Suprapubic skin (tissue), 4 donors: Measurements from ENCODE around the gene CREB5. TPM values are rescaled to one million over a fixed set of nuclear protein-coding genes. Genes with fewer than 3 reads are reported as not detected.

ENCODE experiments used
- DNase-seq, 2 donors: peaks; one replicate each; pipeline ENCODE4 v3.0.0-alpha.2; 2019; ENCODE audit warnings: low spot score in 2 of 2
- H3K27ac ChIP-seq: fragments of 200-600 bp; sonication (generic); one replicate; pipeline ENCODE4 v1.5.1; 2019
- H3K27me3 ChIP-seq: fragments of 200-600 bp; sonication (generic); one replicate; pipeline ENCODE4 v1.5.1; 2019
- H3K36me3 ChIP-seq: fragments of 200-600 bp; sonication (generic); one replicate; pipeline ENCODE4 v1.5.1; 2019
- H3K4me1 ChIP-seq: fragments of 200-600 bp; sonication (generic); one replicate; pipeline ENCODE4 v1.5.1; 2019
- H3K4me3 ChIP-seq: fragments of 200-600 bp; sonication (generic); one replicate; pipeline ENCODE4 v1.5.1; 2019; ENCODE audit warnings: mild to moderate bottlenecking
- H3K9me3 ChIP-seq: fragments of 200-600 bp; sonication (generic); one replicate; pipeline ENCODE4 v1.5.1; 2019
- EP300 ChIP-seq: sonication (generic); formaldehyde crosslinking; IDR thresholded peaks from one replicate; pipeline ENCODE4 v1.6.1; 2017; ENCODE audit warnings: antibody characterized with exemption
- POLR2A ChIP-seq, 2 donors: fragments of 450-650 bp; IDR thresholded peaks; one replicate each; pipeline ENCODE4 v1.6.1; 2017; ENCODE audit warnings: antibody characterized with exemption in 2 of 2, mild to moderate bottlenecking in 2 of 2, moderate library complexity in 2 of 2
- POLR2AphosphoS5 ChIP-seq, 3 donors: sonication (generic); formaldehyde crosslinking; IDR thresholded peaks; one replicate each; pipeline ENCODE4 v1.6.1; 2017; ENCODE audit warnings: antibody characterized with exemption in 3 of 3
- WGBS: methylation state at CpG from one replicate; pipeline ENCODE4 v1.1.5; 2018; 5-methylcytosine and 5-hydroxymethylcytosine counted together
- total RNA-seq, 4 donors: library from RNA; depleted of rRNA; stranded (reverse); fragments of >200 nt; gene quantifications; one replicate each; pipeline ENCODE4 v1.1.0, GENCODE V29; 2016
- TF ChIP-seq, protein P1 (sequence below), 2 donors: fragments of 200-600 bp in 1 of 2; fragments of 450-650 bp in 1 of 2; sonication (generic) in 1 of 2; IDR thresholded peaks; one replicate each; pipeline ENCODE4 v1.5.1; 2016 to 2019; ENCODE audit warnings: antibody characterized with exemption in 2 of 2, mild to moderate bottlenecking in 1 of 2, moderate library complexity in 1 of 2

The CREB5 gene
- total RNA-seq, 4 donors from 2014 or later = 6.2 to 12.1 (median 10.0) TPM

DNA sequence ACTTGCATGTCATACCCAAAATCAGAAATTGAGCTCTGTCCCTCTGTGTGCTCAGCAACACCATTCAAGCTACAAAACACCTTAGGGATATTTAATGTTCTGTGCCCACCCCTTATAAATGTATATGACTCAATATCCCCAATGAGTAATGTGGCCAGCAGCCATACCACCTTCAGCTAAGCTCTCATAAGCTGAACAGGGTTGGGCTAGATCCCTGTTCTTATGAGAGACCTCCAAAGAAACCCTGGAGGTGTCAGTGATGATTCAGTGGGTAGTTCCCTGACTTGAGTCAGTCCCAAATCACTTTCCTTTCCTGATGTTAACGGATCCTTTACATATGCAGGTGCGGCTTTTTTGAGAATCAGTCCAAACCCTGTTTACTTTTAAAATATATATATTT, 253.8 kb downstream of the CREB5 start:
- no peaks in the 10 kb centered on the region for H3K27me3 ChIP-seq
- TF ChIP-seq POLR2AphosphoS5 (IDR thresholded peaks at IDR 0.05) (no peak), EP300 (no peak), POLR2A (IDR thresholded peaks at IDR 0.05) (no peak)
- TF ChIP-seq, protein P1, sequence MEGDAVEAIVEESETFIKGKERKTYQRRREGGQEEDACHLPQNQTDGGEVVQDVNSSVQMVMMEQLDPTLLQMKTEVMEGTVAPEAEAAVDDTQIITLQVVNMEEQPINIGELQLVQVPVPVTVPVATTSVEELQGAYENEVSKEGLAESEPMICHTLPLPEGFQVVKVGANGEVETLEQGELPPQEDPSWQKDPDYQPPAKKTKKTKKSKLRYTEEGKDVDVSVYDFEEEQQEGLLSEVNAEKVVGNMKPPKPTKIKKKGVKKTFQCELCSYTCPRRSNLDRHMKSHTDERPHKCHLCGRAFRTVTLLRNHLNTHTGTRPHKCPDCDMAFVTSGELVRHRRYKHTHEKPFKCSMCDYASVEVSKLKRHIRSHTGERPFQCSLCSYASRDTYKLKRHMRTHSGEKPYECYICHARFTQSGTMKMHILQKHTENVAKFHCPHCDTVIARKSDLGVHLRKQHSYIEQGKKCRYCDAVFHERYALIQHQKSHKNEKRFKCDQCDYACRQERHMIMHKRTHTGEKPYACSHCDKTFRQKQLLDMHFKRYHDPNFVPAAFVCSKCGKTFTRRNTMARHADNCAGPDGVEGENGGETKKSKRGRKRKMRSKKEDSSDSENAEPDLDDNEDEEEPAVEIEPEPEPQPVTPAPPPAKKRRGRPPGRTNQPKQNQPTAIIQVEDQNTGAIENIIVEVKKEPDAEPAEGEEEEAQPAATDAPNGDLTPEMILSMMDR (IDR thresholded peaks at IDR 0.05) = no peak
- no peaks in the 10 kb centered on the region for H3K4me1 ChIP-seq
- no peaks in the 10 kb centered on the region for H3K36me3 ChIP-seq
- WGBS = 69% methylated on average over 2 of the region's 2 CpGs
- DNase-seq = no peak
- H3K27ac ChIP-seq = no peak overlapping the region
- no peak overlapping the region for H3K4me3 ChIP-seq
- no peaks in the 10 kb centered on the region for H3K9me3 ChIP-seq

DNA sequence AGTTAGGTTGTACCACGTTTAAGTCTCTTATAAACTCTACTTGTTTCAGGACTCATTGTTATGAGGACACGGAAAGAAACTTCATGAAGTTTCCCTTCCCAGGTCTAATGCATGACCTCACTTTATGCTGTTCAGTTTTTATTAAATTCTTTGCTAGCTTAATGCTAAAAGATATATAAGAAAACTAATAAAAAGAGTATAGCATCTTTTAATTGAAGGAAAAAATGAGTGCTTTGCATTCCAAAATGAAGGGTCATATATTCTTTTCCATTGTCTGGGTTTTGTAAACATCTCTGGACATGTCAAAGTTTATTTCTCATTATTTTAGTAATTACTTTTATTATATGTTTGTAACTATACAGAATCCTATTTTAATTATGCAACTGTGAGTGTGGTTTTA, 255.8 kb downstream of the CREB5 start:
- no peaks in the 10 kb centered on the region for H3K27me3 ChIP-seq
- TF ChIP-seq, protein P1 (IDR thresholded peaks at IDR 0.05) = no peak
- TF ChIP-seq EP300 (no peak), POLR2AphosphoS5 (IDR thresholded peaks at IDR 0.05) (no peak), POLR2A (IDR thresholded peaks at IDR 0.05) (no peak)
- 83% methylated on average over 2 of the region's 2 CpGs for WGBS
- no peak for DNase-seq
- no peaks in the 10 kb centered on the region for H3K9me3 ChIP-seq
- no peak overlapping the region for H3K4me3 ChIP-seq
- H3K36me3 ChIP-seq = no peaks in the 10 kb centered on the region
- H3K27ac ChIP-seq = no peak overlapping the region
- no peaks in the 10 kb centered on the region for H3K4me1 ChIP-seq

DNA sequence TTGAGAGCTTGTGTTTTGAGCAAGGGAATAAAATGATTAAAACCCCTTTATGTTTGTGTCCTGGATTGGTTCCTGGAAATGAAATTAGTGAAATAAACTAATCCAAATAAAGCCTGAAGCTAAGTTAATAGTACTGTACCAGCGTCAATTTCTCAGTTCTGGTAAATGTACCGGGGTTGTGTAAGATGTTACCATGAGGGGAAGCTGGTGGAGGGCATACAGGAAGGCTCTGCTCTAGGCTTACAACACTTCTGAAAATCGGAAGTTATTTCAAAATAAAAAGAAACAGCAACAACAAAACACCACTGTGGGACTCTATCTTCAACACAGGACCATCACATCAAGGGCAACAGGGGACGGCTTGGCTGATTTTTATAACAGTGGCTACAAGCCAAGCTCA, 257.0 kb downstream of the CREB5 start:
- DNase-seq = no peak
- no peak overlapping the region for H3K27ac ChIP-seq
- no peak overlapping the region for H3K4me3 ChIP-seq
- TF ChIP-seq POLR2A (IDR thresholded peaks at IDR 0.05) (no peak), EP300 (no peak), POLR2AphosphoS5 (IDR thresholded peaks at IDR 0.05) (no peak)
- TF ChIP-seq, protein P1 (IDR thresholded peaks at IDR 0.05) = no peak
- 61% methylated on average over 4 of the region's 4 CpGs for WGBS
- no peaks in the 10 kb centered on the region for H3K9me3 ChIP-seq
- no peaks in the 10 kb centered on the region for H3K4me1 ChIP-seq
- H3K36me3 ChIP-seq = no peaks in the 10 kb centered on the region
- H3K27me3 ChIP-seq = no peaks in the 10 kb centered on the region

DNA sequence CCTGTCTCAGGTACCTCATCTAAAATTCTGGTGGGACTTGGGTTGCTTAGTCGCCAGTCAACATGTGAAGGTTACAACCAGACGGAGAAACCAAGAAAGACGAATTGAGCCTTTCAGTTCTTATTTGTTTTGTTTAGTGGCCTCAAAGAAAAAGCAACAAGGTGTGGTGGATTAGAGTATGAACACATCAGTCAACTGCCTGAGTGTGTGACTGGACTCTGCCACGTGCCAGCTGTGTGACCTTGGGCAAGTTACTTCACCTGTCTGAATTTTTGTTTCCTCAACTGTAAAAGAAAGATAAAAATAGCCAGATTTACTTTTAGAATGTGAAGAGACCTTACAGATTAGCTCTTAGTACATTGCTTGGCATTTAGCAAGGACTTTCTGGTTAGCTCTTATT, 259.2 kb downstream of the CREB5 start:
- Histone ChIP-seq H3K4me3 (no peak overlapping the region), H3K4me1 (no peaks in the 10 kb centered on the region), H3K36me3 (no peaks in the 10 kb centered on the region), H3K9me3 (no peaks in the 10 kb centered on the region), H3K27ac (no peak overlapping the region), H3K27me3 (no peaks in the 10 kb centered on the region)
- TF ChIP-seq, protein P1 (IDR thresholded peaks at IDR 0.05) = no peak
- TF ChIP-seq POLR2A (IDR thresholded peaks at IDR 0.05) = no peak
- no peak for TF ChIP-seq POLR2AphosphoS5 (IDR thresholded peaks at IDR 0.05)
- no peak for TF ChIP-seq EP300
- DNase-seq = no peak
- 87% methylated on average over 4 of the region's 4 CpGs for WGBS

DNA sequence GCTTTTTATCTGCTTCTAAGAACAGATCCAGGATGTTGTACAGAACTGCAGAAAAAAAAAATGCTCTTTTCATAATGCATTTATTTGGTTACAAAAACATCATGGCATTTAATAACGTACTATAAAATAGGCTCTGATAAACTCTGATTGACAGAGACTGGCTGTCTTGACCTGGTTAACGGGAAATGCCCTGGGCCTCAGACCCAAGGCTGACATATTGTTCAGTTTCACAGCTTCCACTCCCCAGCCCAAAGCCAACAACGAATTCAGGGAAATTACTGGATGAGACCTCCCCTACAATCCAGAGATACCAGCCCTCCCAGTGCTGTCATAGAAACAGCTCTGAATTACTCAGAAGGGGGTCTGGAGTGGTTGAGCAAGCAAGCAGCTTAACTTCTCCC, 260.1 kb downstream of the CREB5 start:
- no peak overlapping the region for H3K27ac ChIP-seq
- H3K9me3 ChIP-seq = no peaks in the 10 kb centered on the region
- DNase-seq = no peak
- no peak for TF ChIP-seq EP300
- TF ChIP-seq POLR2AphosphoS5 (IDR thresholded peaks at IDR 0.05) = no peak
- TF ChIP-seq, protein P1 (IDR thresholded peaks at IDR 0.05) = no peak
- TF ChIP-seq POLR2A (IDR thresholded peaks at IDR 0.05) = no peak
- no peak overlapping the region for H3K4me3 ChIP-seq
- no peaks in the 10 kb centered on the region for H3K4me1 ChIP-seq
- H3K27me3 ChIP-seq = no peaks in the 10 kb centered on the region
- 78% methylated on average over 3 of the region's 3 CpGs for WGBS
- no peaks in the 10 kb centered on the region for H3K36me3 ChIP-seq
